Osteoblast (primary cell): ENCODE data around the gene HRCT1. TPM values are rescaled to one million over a fixed set of nuclear protein-coding genes. Genes with fewer than 3 reads are reported as not detected.

Source experiments
- DNase-seq: peaks from one replicate; pipeline ENCODE4 v3.0.0; 2011; ENCODE audit warnings: low spot score, mixed read lengths; ENCODE audit not compliant: insufficient read length; ENCODE audit errors: missing footprints
- H2AFZ ChIP-seq: 2 replicates; pipeline ENCODE4 v1.6.0; 2011; ENCODE audit warnings: mild to moderate bottlenecking, low read length
- H3K27ac ChIP-seq: 2 replicates; pipeline ENCODE4 v1.5.1; 2011; ENCODE audit warnings: mild to moderate bottlenecking, low read depth, low read length, moderate library complexity
- H3K27me3 ChIP-seq: 2 replicates; pipeline ENCODE4 v1.6.0; 2012; ENCODE audit warnings: mild to moderate bottlenecking, control low read depth, inconsistent platforms, low read length, moderate library complexity; ENCODE audit not compliant: insufficient read depth
- H3K36me3 ChIP-seq: 2 replicates; pipeline ENCODE4 v1.5.1; 2011; ENCODE audit warnings: mild to moderate bottlenecking, low read length, control low read depth, moderate library complexity; ENCODE audit not compliant: insufficient read depth
- H3K4me1 ChIP-seq: 2 replicates; pipeline ENCODE4 v1.5.1; 2011; ENCODE audit warnings: mild to moderate bottlenecking, low read length, control low read depth, moderate library complexity; ENCODE audit not compliant: insufficient read depth
- H3K4me2 ChIP-seq: 2 replicates; pipeline ENCODE4 v1.6.0; 2011; ENCODE audit warnings: mild to moderate bottlenecking, low read length; ENCODE audit not compliant: insufficient read depth
- H3K4me3 ChIP-seq: fragments of 200-600 bp; sonication (generic); 3 replicates; pipeline ENCODE4 v1.5.1; 2012; ENCODE audit warnings: mild to moderate bottlenecking, low read length, inconsistent platforms; ENCODE audit not compliant: insufficient read depth
- H3K79me2 ChIP-seq: 2 replicates; pipeline ENCODE4 v1.6.0; 2012; ENCODE audit warnings: mild to moderate bottlenecking, low read length, control low read depth, inconsistent platforms; ENCODE audit not compliant: insufficient read depth
- H3K9me3 ChIP-seq: 2 replicates; pipeline ENCODE4 v1.5.1; 2011; ENCODE audit warnings: low read depth, low read length, control low read depth
- H4K20me1 ChIP-seq: 2 replicates; pipeline ENCODE4 v1.6.0; 2012; ENCODE audit warnings: mild to moderate bottlenecking, low read length, control low read depth; ENCODE audit not compliant: insufficient read depth
- CTCF ChIP-seq: IDR thresholded peaks from 2 replicates; pipeline ENCODE4 v1.5.1; 2011; ENCODE audit warnings: mild to moderate bottlenecking, low read depth, low read length, moderate library complexity; ENCODE audit errors: extremely low read depth
- total RNA-seq: library from RNA; depleted of rRNA; stranded (reverse); fragments of >200 nt; gene quantifications from 2 replicates; pipeline ENCODE4 v1.2.3, GENCODE V29; 2012

Gene HRCT1
- total RNA-seq, 1 donor, result 5.1 TPM

- Histone ChIP-seq H3K79me2 (no peaks in the 10 kb centered on the region), H2AFZ (peak overlapping the region; percentile 31), H3K4me2 (no peak overlapping the region), H3K9me3 (no peaks in the 10 kb centered on the region), H3K4me3 (no peak overlapping the region), H3K27ac (no peak overlapping the region), H3K36me3 (no peaks in the 10 kb centered on the region), H3K4me1 (peaks cover 28% of the 10 kb centered on the region), H3K27me3 (no peaks in the 10 kb centered on the region), H4K20me1 (no peaks in the 10 kb centered on the region)
- no peak for DNase-seq
- no peak for TF ChIP-seq CTCF
Observed at GRCh38 chr9:35939679-35940250, 33.8 kb downstream of the HRCT1 start.

GRCh38 chr9:35940458-35941407 is 34.7 kb downstream of the HRCT1 start:
- no peaks in the 10 kb centered on the region for H3K36me3 ChIP-seq
- H3K79me2 ChIP-seq, result no peaks in the 10 kb centered on the region
- H3K27me3 ChIP-seq, result no peaks in the 10 kb centered on the region
- no peak for TF ChIP-seq CTCF
- H2AFZ ChIP-seq, result peak overlapping the region; percentile 72
- no peak for DNase-seq
- no peaks in the 10 kb centered on the region for H3K9me3 ChIP-seq
- peaks cover 24% of the 10 kb centered on the region for H3K4me1 ChIP-seq
- no peak overlapping the region for H3K4me3 ChIP-seq
- H3K4me2 ChIP-seq, result no peak overlapping the region
- H4K20me1 ChIP-seq, result no peaks in the 10 kb centered on the region
- H3K27ac ChIP-seq, result no peak overlapping the region

GRCh38 chr9:35942286-35942685 is 36.3 kb downstream of the HRCT1 start:
- H3K27ac ChIP-seq, result no peak overlapping the region
- no peaks in the 10 kb centered on the region for H3K27me3 ChIP-seq
- no peak overlapping the region for H3K4me2 ChIP-seq
- no peak overlapping the region for H2AFZ ChIP-seq
- peaks cover 10% of the 10 kb centered on the region for H3K4me1 ChIP-seq
- H3K4me3 ChIP-seq, result no peak overlapping the region
- no peaks in the 10 kb centered on the region for H4K20me1 ChIP-seq
- TF ChIP-seq CTCF, result no peak
- no peaks in the 10 kb centered on the region for H3K9me3 ChIP-seq
- no peaks in the 10 kb centered on the region for H3K79me2 ChIP-seq
- DNase-seq, result no peak
- H3K36me3 ChIP-seq, result no peaks in the 10 kb centered on the region

- TF ChIP-seq CTCF, result no peak
- Histone ChIP-seq H2AFZ (peak overlapping the region; percentile 19), H3K79me2 (no peaks in the 10 kb centered on the region), H3K9me3 (no peaks in the 10 kb centered on the region), H3K36me3 (no peaks in the 10 kb centered on the region), H3K4me1 (peaks cover 5% of the 10 kb centered on the region), H3K4me3 (no peak overlapping the region), H3K4me2 (no peak overlapping the region), H3K27me3 (no peaks in the 10 kb centered on the region), H4K20me1 (no peaks in the 10 kb centered on the region), H3K27ac (no peak overlapping the region)
- no peak for DNase-seq
Observed at GRCh38 chr9:35944173-35944572, 38.2 kb downstream of the HRCT1 start.
